OCI-LY7 (cell line): ENCODE measurements around the gene CDKAL1.

Experiments used
- CTCF ChIP-seq: fragments of 200-600 bp; sonication (generic); conservative IDR thresholded peaks from 2 replicates; pipeline ENCODE4 v1.5.1; 2014; ENCODE audit warnings: mild to moderate bottlenecking, antibody characterized with exemption, low read length, moderate library complexity, mixed read lengths
- EZH2phosphoT487 ChIP-seq: fragments of 200-600 bp; sonication (generic); IDR thresholded peaks from 2 replicates; pipeline ENCODE4 v1.6.1; 2018; ENCODE audit warnings: low read depth, borderline replicate concordance, mild to moderate bottlenecking, mixed run types, antibody characterized with exemption, low read length, moderate library complexity, mixed read lengths

- TF ChIP-seq CTCF = no peak
- TF ChIP-seq EZH2phosphoT487 = no peak
Observed at GRCh38 chr6:20997143-20997769, 463.0 kb downstream of the CDKAL1 start.
